Natural killer cell treated with Interleukin-12 subunit alpha and Interleukin-12 subunit beta and Interleukin-15 and Interleukin-18, amount 100 ng/mL, for 72 hours (primary cell): Measurements from ENCODE around the gene AKAP1. TPM values are rescaled to one million over a fixed set of nuclear protein-coding genes. Genes with fewer than 3 reads are reported as not detected.

ENCODE experiments used
- ATAC-seq, 2 donors: fragments of 150-1000 bp; cut with Tn5 transposase in 1 of 2; sonication (Bioruptor Pico), chemical (Tn5 transposase) in 1 of 2; 2 replicates each; pipeline ENCODE4 v1.10.0; 2021
- DNase-seq: peaks from one replicate; pipeline ENCODE4 v3.0.0; 2022; ENCODE audit warnings: low spot score
- H3K27ac Mint-ChIP-seq, 2 donors: 1 replicate in 1 of 2; 2 replicates in 1 of 2; pipeline ENCODE4 v1.8.0; 2022; ENCODE audit warnings: mixed read lengths in 2 of 2, mild to moderate bottlenecking in 1 of 2, moderate library complexity in 1 of 2
- H3K27me3 Mint-ChIP-seq, 2 donors: 1 replicate in 1 of 2; 2 replicates in 1 of 2; pipeline ENCODE4 v1.8.0; 2022; ENCODE audit warnings: mixed read lengths in 2 of 2
- H3K36me3 Mint-ChIP-seq: one replicate; pipeline ENCODE4 v1.8.0; 2022; ENCODE audit warnings: mixed read lengths
- H3K4me1 Mint-ChIP-seq, 2 donors: 1 replicate in 1 of 2; 2 replicates in 1 of 2; pipeline ENCODE4 v1.8.0; 2022; ENCODE audit warnings: low read depth in 2 of 2, mixed read lengths in 2 of 2, mild to moderate bottlenecking in 1 of 2
- H3K4me3 Mint-ChIP-seq: one replicate; pipeline ENCODE4 v1.8.0; 2022; ENCODE audit warnings: mixed read lengths
- H3K9me3 Mint-ChIP-seq: 2 replicates; pipeline ENCODE4 v1.8.0; 2022; ENCODE audit warnings: mixed read lengths
- total RNA-seq, 2 donors: library from RNA; stranded (reverse); gene quantifications; one replicate each; pipeline ENCODE4 v1.2.3, GENCODE V29; 2022

Gene AKAP1, protein sequence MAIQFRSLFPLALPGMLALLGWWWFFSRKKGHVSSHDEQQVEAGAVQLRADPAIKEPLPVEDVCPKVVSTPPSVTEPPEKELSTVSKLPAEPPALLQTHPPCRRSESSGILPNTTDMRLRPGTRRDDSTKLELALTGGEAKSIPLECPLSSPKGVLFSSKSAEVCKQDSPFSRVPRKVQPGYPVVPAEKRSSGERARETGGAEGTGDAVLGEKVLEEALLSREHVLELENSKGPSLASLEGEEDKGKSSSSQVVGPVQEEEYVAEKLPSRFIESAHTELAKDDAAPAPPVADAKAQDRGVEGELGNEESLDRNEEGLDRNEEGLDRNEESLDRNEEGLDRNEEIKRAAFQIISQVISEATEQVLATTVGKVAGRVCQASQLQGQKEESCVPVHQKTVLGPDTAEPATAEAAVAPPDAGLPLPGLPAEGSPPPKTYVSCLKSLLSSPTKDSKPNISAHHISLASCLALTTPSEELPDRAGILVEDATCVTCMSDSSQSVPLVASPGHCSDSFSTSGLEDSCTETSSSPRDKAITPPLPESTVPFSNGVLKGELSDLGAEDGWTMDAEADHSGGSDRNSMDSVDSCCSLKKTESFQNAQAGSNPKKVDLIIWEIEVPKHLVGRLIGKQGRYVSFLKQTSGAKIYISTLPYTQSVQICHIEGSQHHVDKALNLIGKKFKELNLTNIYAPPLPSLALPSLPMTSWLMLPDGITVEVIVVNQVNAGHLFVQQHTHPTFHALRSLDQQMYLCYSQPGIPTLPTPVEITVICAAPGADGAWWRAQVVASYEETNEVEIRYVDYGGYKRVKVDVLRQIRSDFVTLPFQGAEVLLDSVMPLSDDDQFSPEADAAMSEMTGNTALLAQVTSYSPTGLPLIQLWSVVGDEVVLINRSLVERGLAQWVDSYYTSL
- total RNA-seq: 10 to 100 TPM; 25.3 to 69.9 TPM

DNA sequence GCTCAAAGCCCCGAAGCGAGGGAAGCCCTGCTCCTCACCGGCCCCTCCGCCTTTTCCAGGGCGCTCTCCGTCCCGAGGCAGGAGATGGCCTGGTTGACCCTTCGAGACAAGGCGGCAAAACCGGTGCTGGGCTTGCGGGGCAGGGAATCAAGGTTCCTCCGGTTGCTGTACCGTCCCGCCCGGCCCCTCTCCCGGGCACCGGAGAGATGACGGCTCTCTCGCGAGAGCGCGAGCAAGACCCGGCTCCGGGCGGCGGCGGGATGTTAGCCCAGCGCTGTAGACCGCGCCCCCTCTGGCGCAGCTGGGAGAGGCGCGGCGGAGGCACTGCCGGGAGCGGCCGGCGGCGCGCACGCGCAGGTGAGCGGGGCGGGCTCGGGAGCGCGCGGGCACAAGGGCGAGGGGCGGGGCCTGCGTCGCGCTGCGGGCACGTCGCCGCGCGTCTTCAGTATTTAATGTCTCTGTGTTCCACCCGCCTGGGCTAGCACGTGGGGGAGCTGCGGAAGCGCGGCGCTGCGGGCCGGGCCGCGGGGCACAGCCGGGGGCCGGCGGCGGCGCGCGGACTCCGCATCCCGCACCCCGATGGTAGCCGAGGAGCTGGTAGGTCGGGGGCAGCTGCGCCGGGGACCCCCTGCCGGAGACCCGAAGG lies at the start of gene AKAP1:
TSS of gene AKAP1 (plus strand) at position 445 of the 646 bp plus-strand sequence. CDS start 20,219 bp downstream, outside the sequence.
- ATAC-seq (peak; percentile 95 to 97), DNase-seq (peak; percentile 97)
- H3K4me1 Mint-ChIP-seq: peaks cover 18 to 31% of the 10 kb centered on the region in 2 donors
- peak within 1 kb of the TSS; percentile 88 for H3K4me3 Mint-ChIP-seq
- no peaks in the 10 kb centered on the region for H3K27me3 Mint-ChIP-seq
- H3K27ac Mint-ChIP-seq: peak within 1 kb of the TSS; percentile 76 to 84
- no peaks in the 10 kb centered on the region for H3K36me3 Mint-ChIP-seq
- no peaks in the 10 kb centered on the region for H3K9me3 Mint-ChIP-seq

DNA sequence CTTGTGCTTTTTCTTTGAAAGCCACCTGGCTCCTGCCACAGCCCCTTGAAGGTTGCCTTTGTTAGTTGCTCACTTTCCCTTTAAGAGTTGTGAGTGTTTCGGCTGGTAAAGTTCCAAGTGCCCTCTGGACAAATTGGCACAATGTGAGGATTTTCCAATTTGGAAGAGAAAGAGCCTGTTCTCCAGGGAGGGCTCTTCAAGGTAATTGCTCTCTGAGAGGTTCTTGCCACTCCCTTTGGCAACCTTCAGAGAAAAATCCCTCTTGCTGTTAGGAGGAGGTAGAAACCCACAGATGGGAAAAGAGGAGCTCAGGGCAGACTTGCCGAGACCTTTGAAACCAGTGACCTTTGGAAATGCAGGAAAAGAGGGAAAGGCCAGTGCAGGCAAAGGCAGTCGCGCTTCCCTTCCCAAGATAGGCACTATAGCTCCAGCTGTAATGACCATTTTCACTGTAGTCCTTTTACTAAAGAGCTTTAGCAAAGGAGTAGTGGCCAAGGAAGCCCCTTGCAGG lies 49.0 kb upstream of the AKAP1 start:
- ATAC-seq (no peak), DNase-seq (no peak)
- no peaks in the 10 kb centered on the region for H3K4me1 Mint-ChIP-seq
- no peak overlapping the region for H3K4me3 Mint-ChIP-seq
- H3K27ac Mint-ChIP-seq: no peak overlapping the region
- H3K36me3 Mint-ChIP-seq: no peaks in the 10 kb centered on the region
- H3K9me3 Mint-ChIP-seq: no peaks in the 10 kb centered on the region
- H3K27me3 Mint-ChIP-seq: peaks cover 28 to 46% of the 10 kb centered on the region in 2 donors

- H3K27me3 Mint-ChIP-seq: peaks cover 31 to 47% of the 10 kb centered on the region in 2 donors
- DNase-seq (no peak), ATAC-seq (no peak)
- no peak overlapping the region for H3K4me3 Mint-ChIP-seq
- H3K4me1 Mint-ChIP-seq: no peaks in the 10 kb centered on the region
- H3K27ac Mint-ChIP-seq: no peak overlapping the region
- H3K9me3 Mint-ChIP-seq: no peaks in the 10 kb centered on the region
- H3K36me3 Mint-ChIP-seq: no peaks in the 10 kb centered on the region
Observed at GRCh38 chr17:57037411-57037810, 47.6 kb upstream of the AKAP1 start.

GRCh38 chr17:57038486-57038885 lies 46.6 kb upstream of the AKAP1 start:
- Mint-ChIP-seq H3K27me3 (peaks cover 39 to 58% of the 10 kb centered on the region in 2 donors), H3K4me1 (no peaks in the 10 kb centered on the region), H3K9me3 (no peaks in the 10 kb centered on the region), H3K27ac (no peak overlapping the region), H3K36me3 (no peaks in the 10 kb centered on the region), H3K4me3 (no peak overlapping the region)
- DNase-seq (no peak), ATAC-seq (no peak)

- no peak overlapping the region for H3K4me3 Mint-ChIP-seq
Observed at GRCh38 chr17:57040571-57040970, 44.5 kb upstream of the AKAP1 start.

GRCh38 chr17:57043276-57043675 lies 41.8 kb upstream of the AKAP1 start:
- peaks cover 17 to 18% of the 10 kb centered on the region in 2 donors for H3K4me1 Mint-ChIP-seq
- DNase-seq (no peak), ATAC-seq (no peak)
- no peaks in the 10 kb centered on the region for H3K9me3 Mint-ChIP-seq
- peaks cover 40 to 61% of the 10 kb centered on the region in 2 donors for H3K27me3 Mint-ChIP-seq
- no peaks in the 10 kb centered on the region for H3K36me3 Mint-ChIP-seq
- H3K4me3 Mint-ChIP-seq: no peak overlapping the region
- H3K27ac Mint-ChIP-seq: no peak overlapping the region

More at GRCh38 chr17:57040571-57040970, 44.5 kb upstream of the AKAP1 start:
- Mint-ChIP-seq H3K4me1 (peaks cover 0 to 4% of the 10 kb centered on the region in 2 donors), H3K27me3 (peaks cover 47 to 69% of the 10 kb centered on the region in 2 donors), H3K9me3 (no peaks in the 10 kb centered on the region), H3K36me3 (no peaks in the 10 kb centered on the region), H3K27ac (no peak overlapping the region)
- no peak for ATAC-seq
- DNase-seq: no peak

DNA sequence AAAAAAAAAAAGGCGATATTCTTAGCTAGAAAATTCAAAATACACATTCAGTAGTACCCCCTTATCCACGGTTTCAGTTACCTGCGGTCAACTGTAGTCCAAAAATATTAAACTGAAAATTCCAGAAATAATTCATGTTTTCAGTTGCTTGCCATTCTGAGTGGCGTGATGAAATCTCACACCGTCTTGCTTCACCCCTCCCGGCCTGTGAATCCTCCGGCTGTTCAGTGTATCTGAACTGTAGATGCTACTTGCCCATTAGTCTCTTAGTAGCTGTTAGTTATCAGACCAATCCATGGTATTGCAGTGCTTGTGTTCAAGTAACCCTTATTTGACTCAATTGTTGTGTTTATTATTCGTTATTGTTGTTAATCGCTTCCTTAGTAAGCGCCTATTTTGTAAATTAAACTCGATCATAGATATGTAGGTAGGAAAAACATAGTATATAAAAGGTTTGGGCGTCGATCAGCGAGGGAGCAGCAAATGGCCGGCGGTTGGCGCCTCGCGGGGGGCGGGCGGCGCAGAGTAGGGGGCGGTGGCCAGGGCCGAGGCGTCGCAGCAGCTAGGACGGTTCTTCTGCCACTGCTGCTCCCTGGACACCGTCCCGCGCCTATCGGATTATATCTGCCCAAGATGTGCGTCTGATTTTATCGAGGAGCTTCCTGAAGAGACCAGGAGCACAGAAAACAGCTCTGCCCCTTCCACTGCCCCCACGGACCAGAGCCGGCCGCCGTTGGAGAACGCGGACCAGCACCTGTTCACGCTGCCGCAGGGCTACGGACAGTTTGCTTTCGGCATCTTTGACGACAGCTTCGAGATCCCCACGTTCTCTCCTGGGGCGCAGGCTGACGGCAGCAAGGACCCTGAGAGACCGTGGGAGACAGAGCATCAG lies 39.8 kb upstream of the AKAP1 start:
- ATAC-seq: no peak
- no peak overlapping the region for H3K27ac Mint-ChIP-seq
- peaks cover 28 to 43% of the 10 kb centered on the region in 2 donors for H3K27me3 Mint-ChIP-seq
- H3K4me3 Mint-ChIP-seq: peak overlapping the region; percentile 78
- no peaks in the 10 kb centered on the region for H3K36me3 Mint-ChIP-seq
- DNase-seq: no peak
- no peaks in the 10 kb centered on the region for H3K9me3 Mint-ChIP-seq
- peaks cover 17 to 18% of the 10 kb centered on the region in 2 donors for H3K4me1 Mint-ChIP-seq

DNA sequence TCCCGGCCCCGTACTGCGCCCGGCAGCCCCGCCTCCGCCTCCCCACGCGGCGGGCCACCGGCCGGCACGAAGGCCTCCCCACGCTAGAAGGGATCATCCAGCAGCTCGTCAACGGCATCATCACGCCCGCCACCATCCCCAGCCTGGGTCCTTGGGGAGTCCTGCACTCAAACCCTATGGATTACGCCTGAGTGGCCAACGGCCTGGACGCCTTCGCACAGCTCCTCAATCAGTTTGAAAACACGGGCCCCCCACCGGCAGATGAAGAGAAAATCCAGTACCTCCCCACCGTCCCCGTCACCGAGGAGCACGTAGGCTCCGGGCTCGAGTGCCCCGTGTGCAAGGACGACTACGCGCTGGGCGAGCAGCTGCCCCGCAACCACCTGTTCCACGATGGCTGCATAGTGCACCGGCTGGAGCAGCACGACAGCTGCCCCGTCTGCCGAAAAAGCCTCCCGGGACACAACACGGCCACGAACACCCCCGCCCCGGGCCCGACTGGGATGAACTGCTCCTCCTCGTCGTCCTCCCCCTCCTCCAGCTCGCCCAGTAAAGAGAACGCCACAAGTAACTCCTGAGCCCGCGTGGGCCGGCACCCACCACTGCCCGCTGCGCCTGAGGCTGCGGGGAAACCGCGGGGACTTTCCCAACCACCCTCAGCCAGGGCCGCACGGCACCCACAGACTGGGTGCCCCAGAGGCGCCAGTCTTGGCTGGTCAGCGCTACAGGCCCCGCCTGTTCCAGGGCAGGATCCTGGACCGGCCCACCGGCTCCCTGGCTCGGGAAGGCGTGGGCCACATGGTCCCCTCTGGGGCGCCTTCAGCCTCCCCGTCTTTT lies 39.0 kb upstream of the AKAP1 start:
- Mint-ChIP-seq H3K36me3 (no peaks in the 10 kb centered on the region), H3K4me1 (peaks cover 17 to 18% of the 10 kb centered on the region in 2 donors), H3K27me3 (peaks cover 27 to 34% of the 10 kb centered on the region in 2 donors), H3K27ac (peak overlapping the region in 1 of 2 donors; percentile 82), H3K4me3 (peak overlapping the region; percentile 78), H3K9me3 (no peaks in the 10 kb centered on the region)
- DNase-seq (peak; percentile 83), ATAC-seq (peak; percentile 84 to 97)

- ATAC-seq (no peak), DNase-seq (no peak)
- Mint-ChIP-seq H3K4me1 (peaks cover 17 to 18% of the 10 kb centered on the region in 2 donors), H3K27me3 (peaks cover 30 to 38% of the 10 kb centered on the region in 2 donors), H3K4me3 (peak overlapping the region; percentile 78), H3K27ac (peak overlapping the region in 1 of 2 donors; percentile 82), H3K9me3 (no peaks in the 10 kb centered on the region), H3K36me3 (no peaks in the 10 kb centered on the region)
Observed at GRCh38 chr17:57046749-57047148, 38.3 kb upstream of the AKAP1 start.

GRCh38 chr17:57048096-57048495 lies 37.0 kb upstream of the AKAP1 start:
- ATAC-seq (no peak), DNase-seq (no peak)
- H3K9me3 Mint-ChIP-seq: no peaks in the 10 kb centered on the region
- no peak overlapping the region for H3K27ac Mint-ChIP-seq
- H3K4me1 Mint-ChIP-seq: peaks cover 17 to 18% of the 10 kb centered on the region in 2 donors
- H3K4me3 Mint-ChIP-seq: no peak overlapping the region
- H3K27me3 Mint-ChIP-seq: peaks cover 30 to 39% of the 10 kb centered on the region in 2 donors
- no peaks in the 10 kb centered on the region for H3K36me3 Mint-ChIP-seq

DNA sequence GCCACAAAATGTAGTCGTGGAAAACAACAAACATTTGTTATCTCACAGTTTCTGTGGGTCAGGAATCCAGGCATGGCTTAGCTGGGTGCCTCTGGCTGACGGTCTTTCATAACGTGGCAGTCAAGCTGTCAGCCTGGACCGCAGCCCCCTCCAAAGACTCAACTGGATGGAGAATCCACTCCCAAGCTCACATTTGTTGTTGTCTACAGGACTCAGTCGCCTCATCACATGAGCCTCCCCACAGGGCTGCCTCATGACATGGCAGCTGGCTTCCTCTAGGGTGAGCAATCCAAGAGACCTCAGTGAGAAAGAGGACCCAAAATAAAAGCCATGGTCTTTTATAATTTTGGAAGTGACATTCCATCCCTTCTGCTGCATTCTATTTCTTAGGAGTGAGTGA lies 34.7 kb upstream of the AKAP1 start:
- DNase-seq (no peak), ATAC-seq (no peak)
- no peak overlapping the region for H3K4me3 Mint-ChIP-seq
- H3K27me3 Mint-ChIP-seq: peaks cover 22 to 25% of the 10 kb centered on the region in 2 donors
- H3K9me3 Mint-ChIP-seq: no peaks in the 10 kb centered on the region
- no peak overlapping the region for H3K27ac Mint-ChIP-seq
- H3K4me1 Mint-ChIP-seq: peaks cover 17 to 18% of the 10 kb centered on the region in 2 donors
- no peaks in the 10 kb centered on the region for H3K36me3 Mint-ChIP-seq

- ATAC-seq: no peak
- DNase-seq: no peak
- no peak overlapping the region for H3K27ac Mint-ChIP-seq
- no peaks in the 10 kb centered on the region for H3K9me3 Mint-ChIP-seq
- peaks cover 20 to 23% of the 10 kb centered on the region in 2 donors for H3K27me3 Mint-ChIP-seq
- no peaks in the 10 kb centered on the region for H3K36me3 Mint-ChIP-seq
- H3K4me1 Mint-ChIP-seq: peaks cover 7 to 11% of the 10 kb centered on the region in 2 donors
- no peak overlapping the region for H3K4me3 Mint-ChIP-seq
Observed at GRCh38 chr17:57051886-57052361, 33.1 kb upstream of the AKAP1 start.
